Muscle of arm (tissue), 12 donors: ENCODE results near the gene LSM12. TPM values are rescaled to one million over a fixed set of nuclear protein-coding genes. Genes with fewer than 3 reads are reported as not detected.
"Not testable (repeated sequence)": the region's sequence is repeated elsewhere in the genome, so short reads cannot be mapped to it uniquely, and the experiment has no call there.

ENCODE experiments used
- DNase-seq: peaks from one replicate; pipeline ENCODE4 v3.0.0-alpha.2; 2013
- polyA plus RNA-seq, 12 donors: library from polyadenylated mRNA; unstranded; fragments of 120-200 nt; gene quantifications; one replicate each; pipeline ENCODE4 v1.2.1, GENCODE V29; 2013; ENCODE audit not compliant: insufficient read length in 12 of 12

LSM12 gene
- polyA plus RNA-seq, 12 donors: 26.4 to 379 (median 30.7) TPM

DNA sequence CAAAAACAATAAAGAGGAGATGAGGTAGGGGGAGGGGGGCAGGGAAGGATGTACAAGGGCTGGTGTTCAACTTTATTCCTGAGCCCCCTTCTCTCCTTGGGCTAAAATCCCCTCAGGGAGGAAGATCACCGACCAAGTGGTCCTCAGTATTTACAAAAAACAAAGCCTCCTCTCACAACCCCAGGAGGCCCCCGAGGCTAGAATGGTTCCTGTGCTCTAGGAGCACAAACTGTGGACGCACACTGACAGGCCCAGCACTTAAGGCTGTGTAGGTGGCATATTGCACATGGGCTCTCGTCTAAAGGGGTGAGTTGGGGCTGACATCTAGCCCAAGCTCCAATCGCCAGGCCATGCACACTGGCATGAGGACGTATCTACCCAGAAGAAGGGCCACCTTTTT is 35.4 kb upstream of the LSM12 start:
- DNase-seq: not testable (repeated sequence)

DNA sequence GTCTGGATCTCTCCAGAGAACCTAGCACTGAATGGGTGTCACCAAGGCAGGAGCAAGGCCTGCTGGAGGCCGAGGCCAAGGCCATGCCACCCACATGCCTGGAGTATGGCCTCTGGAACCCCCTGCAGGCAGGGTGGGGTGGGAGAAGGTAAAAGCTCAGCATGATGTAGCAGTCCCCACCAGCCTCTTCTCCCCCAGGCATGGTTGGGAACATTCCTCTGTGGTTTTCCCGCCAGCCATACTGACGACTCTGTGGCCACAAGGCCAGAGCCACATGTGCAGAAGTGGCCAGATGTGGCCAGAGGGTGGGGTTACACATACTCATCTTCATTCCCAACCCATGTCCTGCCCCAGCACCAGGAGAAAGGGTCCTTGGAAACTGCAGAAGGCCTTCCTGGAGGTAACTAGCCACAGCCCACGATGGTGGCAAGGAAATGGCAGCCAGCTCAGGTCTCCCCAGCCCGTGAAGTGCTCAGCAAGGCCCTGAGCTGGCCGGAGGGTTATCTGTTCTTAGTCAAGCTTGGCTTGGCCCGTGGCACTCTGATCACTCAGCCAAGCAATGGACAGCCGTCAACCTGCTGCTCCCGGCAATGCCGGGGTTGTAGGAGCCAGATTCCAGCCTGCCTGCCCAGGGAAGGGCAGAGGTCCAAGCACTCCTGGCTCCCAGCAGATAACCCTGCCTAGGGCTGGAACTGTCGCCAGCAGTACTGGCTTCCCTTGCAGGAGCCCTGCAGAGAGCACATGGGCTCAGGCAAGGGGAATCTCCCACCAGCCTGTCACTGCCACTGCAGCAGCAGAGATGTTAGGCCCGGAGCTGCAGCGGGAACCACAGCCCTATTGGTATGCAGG is 30.9 kb upstream of the LSM12 start:
- no peak for DNase-seq

DNA sequence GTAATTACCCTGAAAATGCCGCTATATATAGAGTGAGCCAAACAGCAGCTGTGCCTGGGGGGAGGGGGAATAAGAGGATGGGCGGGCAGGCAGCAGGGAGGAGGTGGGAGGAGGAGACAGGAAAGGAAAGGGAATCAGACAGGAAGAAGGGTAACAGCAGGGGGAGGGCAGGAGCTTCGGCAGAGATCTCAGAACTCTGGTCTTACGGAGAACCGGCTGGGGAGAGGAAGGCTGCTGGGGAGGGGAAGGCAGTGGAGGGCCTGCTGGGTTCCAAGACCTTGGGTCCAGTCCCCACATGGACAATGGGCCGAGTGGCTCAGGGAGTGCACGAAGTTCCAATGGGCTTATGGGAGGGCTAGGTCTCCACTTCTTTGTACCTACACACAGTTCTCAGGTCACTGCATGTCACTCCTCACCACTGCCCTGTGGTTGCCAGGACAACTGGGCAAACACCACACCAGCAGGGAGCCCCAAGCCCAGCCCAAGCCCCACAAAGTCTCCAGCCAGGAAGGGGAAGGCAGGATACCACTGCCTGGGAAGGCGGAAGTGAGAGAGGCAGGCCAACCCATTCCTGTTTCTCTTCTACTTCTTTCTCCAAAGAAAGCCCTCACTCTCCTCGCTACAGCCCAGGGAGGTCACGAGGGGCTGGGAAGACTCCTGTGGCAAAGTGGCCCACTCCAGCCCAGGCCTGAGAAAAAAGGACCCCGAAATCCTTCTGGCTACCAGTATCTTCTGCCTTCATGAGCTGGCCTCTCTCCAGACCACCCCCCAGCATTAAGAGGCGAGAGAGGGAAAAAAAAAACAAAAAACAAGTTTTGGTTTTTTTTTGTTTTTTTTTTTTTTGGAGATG is 29.4 kb upstream of the LSM12 start:
- peak; percentile 89 for DNase-seq

DNA sequence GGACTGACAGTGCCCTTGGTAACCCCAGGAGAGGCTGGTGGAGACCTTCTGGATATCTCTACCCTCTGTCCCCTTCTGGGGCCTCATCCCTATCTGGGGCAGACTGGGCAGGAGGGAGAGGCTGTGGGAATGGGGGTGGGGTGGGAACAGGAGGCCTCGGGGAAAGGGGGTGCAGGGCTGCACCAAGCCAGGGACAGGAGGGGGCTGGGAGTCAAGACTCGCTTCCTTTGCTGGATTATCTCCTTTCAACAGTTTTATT is 28.8 kb upstream of the LSM12 start:
- DNase-seq: no peak

DNA sequence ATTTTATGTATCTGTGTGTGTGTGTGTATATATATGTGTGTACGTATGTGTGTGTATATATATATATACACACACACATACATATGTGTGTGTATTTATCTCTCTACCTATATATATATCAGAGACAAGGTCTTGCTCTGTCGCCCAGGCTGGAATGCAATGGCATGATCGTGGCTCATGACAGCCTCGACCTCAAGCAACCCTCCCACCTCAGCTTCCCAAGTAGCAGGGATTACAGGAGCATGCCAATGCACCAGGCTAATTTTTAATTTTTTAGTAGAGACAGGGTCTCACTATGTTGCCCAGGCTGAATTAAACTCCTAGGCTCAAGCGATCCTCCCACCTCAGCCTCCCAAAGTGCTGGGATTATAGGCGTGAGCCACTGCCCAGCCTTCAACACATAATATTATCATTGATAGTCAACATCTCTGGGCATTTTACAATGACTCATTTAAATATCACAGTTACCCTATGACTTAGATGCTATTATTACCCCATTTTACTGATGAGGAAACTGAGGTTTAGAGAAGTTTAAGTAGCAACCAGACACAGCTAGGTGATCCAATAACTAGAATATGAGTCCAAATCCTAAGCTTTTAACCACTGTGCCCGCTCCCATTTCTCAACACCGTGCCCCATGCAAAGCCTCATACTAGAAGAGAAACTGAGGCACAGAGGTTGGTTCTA is 28.4 kb upstream of the LSM12 start:
- no peak for DNase-seq

DNA sequence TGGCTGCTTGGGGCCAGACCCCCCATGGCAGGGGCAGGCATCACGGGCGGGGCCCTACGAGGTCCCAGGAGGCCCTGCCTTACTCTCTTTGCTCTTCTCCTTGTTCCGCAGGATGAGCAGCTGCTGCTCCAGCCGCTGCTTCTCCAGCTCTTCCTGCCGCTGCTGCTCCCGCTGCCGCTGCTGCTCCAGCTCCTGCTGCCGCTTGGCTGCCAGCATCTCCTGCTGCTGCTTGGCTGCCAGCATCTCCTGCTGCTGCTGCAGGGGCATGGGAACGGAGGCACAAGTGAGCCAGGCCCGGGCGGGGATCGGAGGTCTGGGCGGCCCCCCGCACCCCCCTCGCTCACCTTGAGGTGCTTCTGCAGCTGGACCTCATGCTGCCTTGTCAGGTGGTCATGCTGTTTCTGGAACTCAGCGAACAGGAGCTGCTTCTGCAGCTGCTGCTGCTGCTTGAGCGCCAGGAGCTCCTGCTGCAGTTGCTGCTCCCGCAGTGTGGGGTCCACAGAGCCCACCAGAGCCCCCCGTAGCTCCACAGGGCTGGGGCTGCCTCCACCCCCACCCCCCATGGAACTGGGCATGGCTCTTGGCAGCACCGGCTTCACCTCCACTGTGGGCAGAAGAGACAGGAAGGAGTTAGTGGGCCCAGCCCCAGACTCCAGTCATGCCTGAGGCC is 26.9 kb upstream of the LSM12 start:
- no peak for DNase-seq

DNA sequence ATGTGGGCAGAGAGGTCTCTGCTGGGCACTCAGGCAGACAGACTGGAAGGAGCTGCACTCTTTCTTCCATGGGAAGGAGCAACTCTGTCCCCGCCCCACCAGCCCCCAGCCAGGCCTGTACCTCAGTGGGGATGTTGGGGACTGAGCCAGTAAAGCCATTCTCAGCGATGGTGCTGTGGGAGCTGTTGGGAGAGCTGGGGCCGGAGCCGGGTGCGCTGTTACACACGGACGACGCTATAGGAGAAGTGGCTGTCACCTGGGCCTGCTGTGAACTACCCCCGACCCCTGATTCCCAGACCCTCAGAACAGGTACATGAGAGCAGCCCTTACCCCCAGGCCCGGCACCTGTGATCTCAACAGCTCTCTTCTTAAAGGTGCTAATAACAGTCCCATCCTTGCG is 25.6 kb upstream of the LSM12 start:
- DNase-seq: no peak

DNA sequence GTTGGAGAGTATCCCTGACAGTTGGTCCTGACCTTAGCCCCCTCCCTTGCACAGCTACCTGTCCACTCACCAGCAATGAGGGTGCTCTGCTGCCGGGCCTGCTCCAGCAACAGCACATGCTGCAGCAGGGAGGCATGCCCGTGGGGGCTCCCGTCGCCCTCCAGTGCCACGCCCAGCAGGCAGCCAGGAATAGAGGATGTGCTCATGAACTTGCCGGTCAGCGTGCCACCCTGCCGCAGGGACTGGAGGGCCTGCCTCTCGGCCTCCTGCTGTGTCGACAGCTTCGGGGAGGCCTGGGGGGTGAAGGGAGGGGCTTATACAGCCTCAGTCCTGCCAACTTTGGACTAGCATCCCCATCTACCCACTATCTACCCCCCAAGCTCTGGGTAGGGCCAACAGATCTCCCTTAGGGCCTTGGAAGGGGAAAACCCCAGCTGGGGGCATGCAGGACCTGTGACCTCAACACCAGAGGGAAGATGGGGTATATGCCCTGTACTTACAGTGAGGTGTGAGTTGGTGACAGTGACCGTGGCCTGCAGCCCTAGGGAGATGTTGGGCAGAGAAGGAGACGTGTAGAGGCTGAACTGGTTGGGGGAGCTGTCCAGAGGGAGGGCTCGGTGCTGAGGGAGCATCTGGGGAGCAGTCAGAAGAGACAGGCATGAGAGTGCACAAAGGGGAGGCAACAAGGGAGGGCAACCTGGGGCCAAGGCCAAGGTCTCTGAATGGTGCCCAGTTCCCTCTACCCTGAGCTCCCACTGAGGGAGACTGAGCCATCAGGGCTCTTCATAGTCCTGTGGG is 24.9 kb upstream of the LSM12 start:
- DNase-seq: no peak

DNA sequence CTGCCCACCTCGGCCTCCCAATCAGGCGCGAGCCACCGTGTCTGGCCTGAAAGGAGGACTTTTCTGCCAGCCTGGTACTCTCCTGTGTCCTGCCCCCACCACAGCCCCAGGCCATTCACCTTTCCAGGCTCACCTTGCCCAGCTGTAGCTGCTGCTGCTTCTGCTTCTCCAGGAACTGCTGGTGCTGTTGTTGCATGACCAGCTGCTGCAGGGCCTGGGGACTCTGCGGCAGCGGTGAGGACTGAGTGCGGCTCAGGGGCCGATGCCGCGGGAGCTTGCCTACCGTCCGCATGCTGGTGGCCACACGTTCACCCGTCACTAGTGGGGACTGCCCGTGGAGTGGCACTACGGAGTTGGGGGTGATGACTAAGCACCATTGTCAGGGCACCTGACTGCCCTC is 21.8 kb upstream of the LSM12 start:
- DNase-seq: no peak

DNA sequence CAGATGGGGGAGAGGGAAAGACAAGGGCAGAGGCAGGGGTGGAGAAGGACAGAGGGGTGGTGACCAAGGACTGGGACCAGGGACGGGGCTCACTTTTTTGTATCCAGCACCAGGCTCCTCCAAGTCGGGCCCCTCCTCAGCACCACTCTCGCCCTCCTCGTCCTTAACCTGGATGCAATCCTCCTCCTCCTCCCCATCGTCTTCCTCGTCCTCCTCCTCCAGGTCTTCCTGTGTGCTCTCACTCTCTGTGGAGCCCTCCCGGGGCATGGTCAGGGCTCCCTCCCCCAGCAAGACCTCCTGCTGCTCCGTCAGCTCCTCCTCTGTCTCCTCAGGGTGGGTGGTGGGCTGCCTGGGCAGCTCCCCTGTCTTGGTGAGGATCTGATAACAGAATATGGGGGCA is 20.8 kb upstream of the LSM12 start:
- DNase-seq: no peak

DNA sequence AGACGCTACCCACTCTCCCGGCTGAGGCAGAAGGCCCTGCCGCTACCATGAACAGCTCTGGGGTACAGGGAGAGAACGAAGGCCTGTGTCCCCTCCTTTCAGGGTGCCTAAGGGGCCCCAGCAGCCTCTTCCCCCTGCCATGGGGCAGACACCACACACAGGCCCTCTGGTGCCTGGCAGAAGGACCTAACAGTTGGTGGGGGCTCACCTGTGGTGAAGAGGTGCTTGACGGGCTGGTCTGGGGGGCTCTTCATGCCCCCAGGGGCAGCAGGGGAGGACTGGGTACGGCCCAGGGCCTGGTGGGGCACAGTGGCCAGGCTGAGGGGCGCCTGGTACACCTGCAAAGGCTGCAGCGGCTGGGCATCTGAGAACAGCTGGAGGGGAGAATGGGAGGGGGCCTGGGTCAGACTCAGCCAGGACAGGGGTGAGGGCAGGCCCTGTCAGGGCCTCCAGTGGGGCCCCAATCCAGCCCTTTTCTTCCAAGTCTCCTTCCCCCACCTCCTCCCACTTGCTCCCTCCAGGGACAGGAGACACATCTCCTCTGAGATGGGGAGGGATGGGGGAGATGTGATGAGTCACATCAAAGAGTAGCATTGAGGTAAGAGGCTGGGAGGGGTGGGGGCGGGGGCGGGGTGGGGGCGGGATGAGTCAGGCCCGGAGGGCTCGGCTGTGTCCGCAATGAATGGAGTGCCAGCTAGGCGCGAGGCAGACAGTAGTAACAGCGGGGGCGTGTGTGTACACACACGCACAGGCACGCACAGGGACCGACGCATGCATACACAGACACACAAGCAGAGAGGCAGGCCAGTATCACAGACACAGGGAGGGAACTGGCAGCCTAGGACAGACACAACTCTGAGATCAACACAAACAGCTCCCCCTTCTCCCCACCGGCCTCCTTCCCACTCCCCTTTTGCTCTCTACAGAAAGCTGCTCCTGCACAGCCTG is 20.2 kb upstream of the LSM12 start:
- no peak for DNase-seq

DNA sequence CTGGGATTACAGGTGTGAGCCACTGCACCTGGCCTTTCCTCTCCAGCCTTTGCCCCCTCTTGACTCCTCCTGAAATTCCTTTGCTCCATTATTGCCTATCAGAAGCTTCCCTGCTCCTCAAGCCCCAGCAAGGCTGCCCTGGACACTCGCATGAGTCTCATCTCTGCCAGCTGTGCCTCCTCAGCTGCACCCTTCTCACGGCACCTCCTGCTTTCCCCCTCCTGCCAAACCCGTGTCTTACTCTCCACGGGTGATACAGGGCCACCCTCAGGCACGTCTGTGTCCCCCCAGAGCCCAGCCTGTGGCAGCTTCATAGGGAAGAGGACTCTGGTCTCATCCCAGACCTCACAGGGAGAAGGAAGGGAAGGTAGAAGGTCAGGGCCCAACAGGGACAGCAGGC is 19.4 kb upstream of the LSM12 start:
- DNase-seq: no peak

DNA sequence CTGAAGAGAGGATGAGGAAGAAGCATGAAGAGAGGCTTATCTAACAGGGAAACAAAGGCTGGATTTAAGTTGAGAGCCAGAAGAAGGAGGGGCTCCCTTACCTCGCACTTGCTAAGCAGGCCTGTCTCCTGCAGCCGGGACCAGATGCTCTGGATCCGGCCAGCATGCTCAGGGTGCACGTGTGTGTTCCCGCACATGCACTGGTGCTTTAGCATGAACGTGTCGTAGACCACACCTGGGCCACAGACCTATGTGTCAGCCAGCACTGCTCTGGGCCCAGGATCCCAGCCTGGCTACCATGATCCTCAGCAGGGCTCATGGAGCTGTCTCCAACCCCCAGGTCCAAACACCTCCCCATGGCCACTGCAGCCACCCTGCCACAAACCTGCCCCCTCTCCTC is 18.4 kb upstream of the LSM12 start:
- no peak for DNase-seq

DNA sequence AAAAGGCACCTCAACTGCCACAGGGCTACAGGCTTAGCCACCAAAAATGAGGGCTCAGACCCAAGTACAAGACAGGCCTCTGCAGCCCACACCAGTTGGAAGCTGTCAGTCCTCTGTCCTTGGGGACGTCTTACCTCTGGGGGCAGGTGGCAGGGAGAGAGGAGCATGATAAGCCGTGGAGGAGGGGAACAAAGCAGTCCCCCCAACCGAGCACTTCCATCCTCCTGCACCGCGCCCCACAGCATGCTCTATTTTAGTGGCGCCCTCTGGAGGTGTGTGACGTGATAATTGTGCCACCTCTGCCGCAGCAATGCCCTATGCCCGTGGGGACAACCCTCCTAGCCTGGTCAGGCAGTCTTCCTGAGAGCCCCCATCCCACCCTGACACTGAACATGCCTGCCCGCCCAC is 17.7 kb upstream of the LSM12 start:
- DNase-seq: no peak

DNA sequence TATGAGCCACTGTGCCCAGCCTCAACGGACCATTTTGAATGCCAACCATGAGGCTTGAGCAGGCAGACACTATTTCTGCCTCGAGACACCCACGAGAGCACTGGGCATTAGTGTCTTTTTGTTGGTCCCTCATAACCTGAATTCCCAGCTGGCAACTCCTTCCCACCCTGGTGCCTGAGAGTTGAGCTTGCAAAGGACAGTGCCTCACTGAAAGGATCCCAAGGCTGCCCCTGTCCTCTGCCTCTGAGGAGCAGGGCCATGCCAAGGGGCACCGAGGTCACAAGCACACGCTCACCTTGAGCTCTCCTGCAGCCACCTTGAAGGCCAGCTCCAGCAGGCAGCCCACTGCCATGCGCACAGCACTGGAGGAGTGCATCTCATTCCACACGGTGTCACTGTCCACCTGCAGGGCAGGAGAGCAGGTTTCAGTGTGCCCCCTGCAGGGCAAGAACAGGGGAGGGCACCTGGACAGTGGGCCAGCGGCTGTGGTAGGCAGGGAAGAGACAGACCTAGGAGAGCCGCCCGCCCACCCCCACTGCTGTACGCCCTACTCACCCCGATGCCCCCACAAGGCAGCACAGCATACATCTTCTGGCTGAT is 16.9 kb upstream of the LSM12 start:
- DNase-seq: no peak

DNA sequence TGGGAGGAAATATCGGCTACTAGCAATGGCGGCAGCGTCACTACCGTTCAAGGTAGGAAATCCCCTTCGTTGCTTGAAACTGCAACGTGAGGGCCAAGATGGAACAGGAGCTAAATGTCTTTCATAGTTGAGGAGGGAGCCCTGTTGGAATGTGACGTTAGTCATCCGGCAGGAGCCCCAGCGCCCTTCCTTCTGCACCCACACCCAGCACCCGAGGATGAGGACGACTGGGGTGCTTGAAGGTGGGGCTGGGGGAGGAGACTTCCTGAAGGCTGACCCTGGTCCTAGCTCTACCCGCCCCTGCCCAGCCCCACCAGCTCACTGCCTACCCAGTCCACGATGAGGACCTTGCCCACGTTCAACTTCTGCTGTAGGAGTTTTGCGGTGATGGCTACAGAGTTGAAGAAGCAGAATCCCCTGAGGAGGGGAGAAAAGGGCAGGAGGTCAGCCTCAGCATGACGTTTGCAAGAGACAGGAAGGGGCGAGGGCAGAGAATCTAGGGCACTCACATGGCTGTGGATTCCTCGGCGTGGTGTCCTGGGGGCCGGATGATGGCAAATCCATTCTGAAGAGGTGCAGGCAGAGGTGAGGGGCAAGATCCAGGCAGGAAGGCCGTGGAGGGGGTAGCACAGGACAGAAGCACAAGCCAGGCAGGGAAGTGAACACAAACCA is 15.9 kb upstream of the LSM12 start:
- DNase-seq: no peak

DNA sequence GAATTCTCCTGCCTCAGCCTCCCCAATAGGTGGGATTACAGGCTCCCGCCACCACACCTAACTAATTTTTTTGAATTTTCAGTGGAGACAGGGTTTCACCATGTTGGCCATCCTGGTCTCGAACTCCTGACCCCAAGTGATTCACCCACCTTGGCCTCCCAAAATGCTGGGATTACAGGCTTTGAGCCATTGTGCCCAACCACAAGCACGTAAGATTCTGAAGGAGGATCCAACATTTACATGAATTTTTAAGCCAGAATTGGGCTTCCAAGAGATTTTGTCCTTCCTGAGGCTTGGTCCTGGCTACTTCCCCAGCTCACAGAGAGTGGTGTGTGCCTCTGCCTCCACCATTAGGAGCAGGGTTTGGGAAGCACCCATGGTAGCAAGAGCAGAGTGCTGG is 15.2 kb upstream of the LSM12 start:
- no peak for DNase-seq

DNA sequence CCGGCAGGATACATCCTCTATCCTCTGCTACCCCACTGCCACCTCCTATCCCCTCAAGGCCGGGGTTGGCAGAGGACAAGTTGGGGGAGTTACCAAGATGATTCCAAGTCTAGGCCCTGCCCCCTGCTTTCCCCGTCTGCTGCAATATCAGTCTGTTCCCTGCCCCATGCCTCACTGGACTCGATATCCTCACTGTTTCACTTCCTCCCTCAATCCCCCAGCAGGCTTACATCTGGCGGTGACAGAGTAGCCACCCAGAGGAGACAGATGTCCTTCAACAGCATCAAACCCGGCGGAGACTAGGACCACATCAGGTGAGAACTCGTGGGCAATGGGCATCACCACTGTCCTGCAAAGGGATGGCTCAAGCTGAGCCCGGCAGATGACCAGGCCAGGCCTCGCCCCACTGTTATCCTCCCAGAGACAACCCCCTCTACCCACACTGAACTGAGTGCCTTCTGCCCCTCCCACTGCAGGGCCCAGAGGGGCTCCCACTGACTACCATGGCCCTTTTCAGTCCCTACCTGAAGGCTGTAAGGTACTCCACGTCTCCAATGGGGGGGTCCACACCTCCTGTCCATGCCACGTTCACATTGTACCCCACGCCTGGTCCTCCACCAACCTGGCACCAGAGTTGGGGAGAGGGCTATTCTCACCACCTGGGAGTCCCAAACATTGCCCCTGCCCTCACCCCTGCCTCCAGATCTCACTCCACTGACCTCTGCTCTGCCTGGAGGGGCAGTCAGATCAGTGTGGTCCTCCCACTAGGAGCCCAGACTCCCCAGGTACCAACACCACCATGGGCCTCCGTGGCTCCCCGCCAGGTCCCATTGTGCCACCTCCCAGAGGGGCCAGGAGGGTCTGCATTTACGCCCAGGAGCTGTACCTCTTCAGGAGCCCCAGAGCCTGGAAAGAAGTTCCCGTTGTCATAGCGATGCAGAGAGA is 13.7 kb upstream of the LSM12 start:
- no peak for DNase-seq
